GM19023 (cell line): ENCODE results near the gene ZNF738.
"Not testable (repeated sequence)": the region's sequence is repeated elsewhere in the genome, so short reads cannot be mapped to it uniquely, and the experiment has no call there.

Experiments used
- ATAC-seq: cut with Tn5 transposase; IDR thresholded peaks from one replicate; pipeline ENCODE4 v1.9.1; 2021; ENCODE audit warnings: mild to moderate bottlenecking, moderate library complexity; ENCODE audit not compliant: unreplicated experiment

Gene ZNF738

DNA sequence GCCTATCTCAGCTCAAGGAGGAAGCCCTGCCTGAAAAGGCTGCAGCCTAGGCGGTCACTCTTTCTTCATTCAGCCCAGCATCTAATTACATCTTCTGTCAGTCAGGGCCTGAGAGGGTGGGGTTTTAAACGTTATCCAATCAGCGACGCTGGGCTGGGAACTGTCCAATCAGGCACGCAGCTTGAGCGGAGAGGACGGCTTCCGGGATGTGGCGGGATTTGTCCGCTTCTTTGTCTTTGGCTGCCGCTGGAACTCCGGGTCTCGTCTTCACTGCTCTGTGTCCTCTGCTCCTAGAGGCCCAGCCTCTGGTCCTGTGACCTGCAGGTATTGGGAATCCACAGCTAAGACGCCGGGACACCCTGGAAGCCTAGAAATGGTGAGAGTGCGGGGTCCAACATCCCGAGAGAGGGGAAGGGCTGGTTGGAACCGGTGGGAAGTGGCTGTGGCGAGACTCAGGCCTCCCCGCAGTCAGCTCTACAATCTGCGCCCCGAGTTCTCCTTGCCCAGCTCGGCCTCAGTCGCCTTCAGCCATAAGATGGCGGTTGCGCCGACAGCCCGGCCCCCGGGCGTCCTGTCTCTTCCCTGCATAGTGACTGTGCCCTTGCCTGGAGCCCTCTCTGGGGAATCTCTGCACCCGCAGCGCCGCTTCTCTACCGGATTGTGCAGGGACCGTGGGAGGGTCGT, at the start of gene ZNF738:
Gene ZNF738, plus strand, starts transcription at position 233 of the 684 bp plus-strand sequence. Its CDS starts 141 bp downstream, at position 374.
- ATAC-seq, result peak; percentile 95

DNA sequence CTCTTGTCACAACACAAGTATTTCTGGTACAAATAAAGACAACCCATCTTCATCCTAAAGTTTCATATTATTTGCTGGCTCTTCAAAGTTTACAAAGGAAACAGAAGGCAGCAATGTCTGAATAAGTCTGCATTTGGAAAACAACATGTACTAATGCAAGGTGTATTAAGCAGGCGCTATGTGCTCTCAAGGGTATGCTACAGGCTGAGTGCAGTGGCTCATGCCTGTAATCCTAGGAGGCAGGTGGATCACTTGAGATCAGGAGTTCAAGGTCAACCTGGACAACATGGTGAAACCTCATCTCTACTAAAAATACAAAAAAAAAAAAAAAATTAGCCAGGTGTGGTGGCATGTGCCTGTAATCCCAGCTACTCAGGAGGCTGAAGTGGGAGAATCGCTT, 46.0 kb upstream of the ZNF738 start:
- ATAC-seq, result not testable (repeated sequence)

DNA sequence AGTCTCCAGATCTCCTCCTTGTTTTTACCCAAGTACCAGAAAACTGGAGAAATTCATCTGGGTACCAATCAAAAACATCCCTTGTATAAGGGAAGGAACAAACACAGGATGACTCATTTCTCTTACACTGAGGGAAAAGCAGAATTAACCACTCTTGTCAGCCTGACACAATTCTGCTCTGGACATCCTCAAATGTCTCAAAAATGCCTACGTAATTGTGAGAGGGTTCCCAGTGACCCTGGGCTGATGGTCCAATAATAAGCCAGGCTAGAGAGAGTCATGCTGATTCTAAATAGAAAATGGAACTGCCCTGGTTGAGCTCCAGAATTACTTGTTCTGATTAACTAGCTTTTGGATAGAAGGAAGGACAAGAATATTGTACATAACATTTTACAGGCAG, 44.1 kb upstream of the ZNF738 start:
- ATAC-seq, result no peak

DNA sequence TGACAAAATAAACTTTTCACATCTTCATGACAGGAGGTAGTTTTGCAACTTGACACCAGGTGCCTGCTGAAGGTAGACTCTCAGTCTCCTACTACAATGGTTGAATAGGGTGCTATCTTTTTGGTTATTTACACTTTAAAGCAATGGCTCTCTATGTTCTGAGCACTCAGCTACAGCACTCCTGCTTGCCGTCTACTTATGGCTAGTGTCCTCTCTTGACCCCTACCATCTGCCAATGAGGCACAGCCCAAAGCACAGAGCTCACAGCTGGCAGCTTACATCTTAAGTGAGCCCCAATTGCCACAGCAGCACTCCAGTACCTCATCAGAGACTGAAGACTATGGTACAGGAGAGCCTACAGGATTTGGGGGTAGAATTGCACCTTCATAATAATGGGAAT, 41.0 kb upstream of the ZNF738 start:
- ATAC-seq, result no peak

DNA sequence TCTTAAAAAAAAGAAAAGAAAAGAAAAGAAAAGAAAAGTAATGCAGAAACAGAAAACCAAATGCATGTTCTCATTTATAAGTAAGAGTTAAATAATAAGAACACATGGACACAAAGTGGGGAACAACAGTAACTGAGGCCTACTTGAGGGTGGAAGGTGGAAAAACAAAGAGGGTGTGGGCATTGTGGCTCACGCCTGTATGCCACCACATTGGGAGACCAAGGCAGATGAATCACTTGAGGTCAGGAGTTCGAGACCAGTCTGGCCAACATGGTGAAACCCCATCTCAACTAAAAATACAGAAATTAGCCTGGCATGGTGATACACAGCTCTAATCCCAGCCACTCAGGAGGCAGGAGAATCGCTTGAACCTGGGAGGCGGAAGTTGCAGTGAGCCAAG, 37.7 kb upstream of the ZNF738 start:
- no peak for ATAC-seq

DNA sequence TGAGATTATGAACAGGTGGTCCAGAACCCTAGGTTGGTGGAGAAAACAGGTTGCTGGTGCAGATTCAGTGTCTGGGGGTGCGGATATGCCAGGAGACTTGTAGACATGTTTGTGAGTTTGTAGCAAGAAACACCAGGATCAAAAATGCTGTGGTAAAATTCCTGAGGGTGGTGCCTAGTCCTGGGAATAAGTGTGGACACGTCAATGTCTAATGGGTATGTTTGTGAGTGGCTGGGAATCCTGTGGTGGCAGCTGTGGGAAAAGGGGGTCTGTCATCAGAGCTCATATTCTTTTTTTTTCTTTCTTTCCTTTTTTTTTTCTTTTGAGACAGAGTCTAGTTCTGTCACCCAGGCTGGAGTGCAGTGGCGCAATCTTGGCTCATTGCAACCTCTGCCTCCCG, 36.8 kb upstream of the ZNF738 start:
- no peak for ATAC-seq

DNA sequence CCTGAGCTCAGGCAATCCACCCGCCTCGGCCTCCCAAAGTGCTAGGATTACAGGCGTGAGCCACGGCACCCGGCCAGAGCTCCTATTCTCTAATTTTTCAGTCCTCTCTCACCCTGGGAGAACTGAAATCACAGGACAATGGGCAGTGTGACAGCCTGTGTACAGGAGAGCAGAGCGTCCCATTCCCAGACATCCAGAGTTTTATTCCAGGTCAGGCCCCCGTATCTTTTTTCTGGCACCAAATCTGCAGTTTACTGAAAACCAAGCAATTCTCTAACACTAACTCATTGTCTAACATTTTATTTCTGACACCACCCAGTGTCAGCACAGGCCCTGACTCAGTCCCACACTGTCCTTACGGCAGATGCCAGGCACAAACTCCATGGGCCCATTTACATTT, 36.3 kb upstream of the ZNF738 start:
- no peak for ATAC-seq

DNA sequence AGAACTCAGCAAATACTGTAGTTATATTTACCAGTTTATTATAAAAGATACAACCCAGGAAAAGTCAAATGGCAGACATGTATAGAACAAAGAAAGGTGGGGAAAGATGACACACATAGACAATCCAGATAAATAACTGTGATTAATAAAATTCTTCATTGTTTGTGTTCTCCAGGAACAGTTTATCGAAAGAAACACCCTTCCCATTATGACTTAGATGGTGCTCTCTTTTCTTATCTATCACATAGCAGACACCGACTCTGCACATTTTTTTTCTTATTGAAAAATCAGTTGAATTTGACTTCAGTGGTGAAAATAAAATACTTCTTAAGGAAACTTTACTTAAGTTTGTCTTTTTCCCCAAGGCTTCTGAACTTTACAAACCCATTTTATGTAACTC, 35.8 kb upstream of the ZNF738 start:
- ATAC-seq, result no peak

DNA sequence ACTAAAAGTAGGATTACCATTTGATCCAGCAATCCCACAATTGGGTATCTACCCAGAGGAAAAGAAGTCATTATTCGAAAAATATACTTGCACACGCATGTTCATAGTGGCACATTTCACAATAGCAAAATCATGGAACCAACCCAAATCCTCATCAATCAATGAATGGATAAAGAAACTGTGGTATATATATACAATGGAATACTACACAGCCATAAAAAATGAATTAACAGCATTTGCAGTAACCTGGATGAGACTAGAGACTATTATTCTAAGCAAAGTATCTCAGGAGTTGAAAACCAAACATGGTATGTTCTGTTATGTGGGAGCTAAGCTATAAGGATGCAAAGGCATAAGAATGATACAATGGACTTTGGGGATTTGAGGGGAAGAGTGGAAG, 32.6 kb upstream of the ZNF738 start:
- no peak for ATAC-seq

DNA sequence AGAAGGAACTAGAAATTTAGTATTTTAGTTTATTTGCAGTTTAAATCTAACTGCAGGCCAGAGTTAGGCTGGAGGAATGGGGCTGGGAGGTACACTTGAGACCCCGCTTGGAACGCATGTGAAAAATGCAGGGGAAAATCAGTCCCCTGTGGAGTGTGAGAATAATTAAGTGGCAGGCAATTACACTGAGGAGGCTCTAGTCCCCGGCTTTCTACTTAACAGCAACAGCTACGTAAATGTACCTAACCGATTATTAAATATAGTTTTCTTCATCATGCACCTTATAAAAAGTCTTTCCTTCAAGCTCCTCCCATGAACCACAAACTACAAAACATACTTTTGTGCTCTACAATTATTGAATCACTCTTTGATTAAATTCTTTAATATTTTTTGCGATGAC, 30.4 kb upstream of the ZNF738 start:
- no peak for ATAC-seq

DNA sequence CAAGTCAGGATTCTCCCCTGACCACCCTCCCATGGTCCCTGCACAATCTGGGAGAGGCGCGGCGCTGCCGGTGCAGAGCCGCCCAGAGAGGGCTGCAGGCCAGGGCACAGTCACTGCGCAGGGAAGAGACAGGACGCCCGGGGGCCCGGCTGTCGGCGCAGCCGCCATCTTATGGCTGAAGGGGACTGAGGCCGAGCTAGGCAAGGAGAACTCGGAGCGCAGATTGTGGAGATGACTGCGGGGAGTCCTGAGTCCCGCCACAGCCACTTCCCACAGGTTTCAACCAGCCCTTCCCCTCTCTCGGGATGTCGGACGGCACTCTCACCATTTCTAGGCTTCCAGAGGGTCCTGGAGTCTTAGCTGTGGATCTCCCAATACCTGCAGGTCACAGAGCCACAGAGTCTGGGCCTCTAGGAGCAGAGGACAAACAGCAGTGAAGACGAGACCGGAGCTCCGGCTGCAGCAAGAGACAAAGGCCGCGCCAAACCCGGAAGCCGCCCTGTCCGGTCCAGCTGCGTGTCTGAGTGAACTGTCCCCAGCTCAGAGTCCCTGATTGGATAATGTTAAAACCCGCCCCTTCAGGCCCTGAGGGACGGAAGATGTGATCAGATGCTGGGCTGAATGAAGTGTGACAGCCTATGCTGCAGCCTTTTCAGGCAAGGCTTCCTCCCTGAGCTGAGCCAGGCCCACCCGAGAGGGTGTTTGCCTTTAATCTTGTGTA, 29.8 kb upstream of the ZNF738 start, which contains the start of gene ZNF708:
Gene ZNF708, minus strand, starts transcription at position 526 of the 721 bp plus-strand sequence. Its CDS starts 198 bp downstream, at position 328.
- ATAC-seq, result peak; percentile 99

DNA sequence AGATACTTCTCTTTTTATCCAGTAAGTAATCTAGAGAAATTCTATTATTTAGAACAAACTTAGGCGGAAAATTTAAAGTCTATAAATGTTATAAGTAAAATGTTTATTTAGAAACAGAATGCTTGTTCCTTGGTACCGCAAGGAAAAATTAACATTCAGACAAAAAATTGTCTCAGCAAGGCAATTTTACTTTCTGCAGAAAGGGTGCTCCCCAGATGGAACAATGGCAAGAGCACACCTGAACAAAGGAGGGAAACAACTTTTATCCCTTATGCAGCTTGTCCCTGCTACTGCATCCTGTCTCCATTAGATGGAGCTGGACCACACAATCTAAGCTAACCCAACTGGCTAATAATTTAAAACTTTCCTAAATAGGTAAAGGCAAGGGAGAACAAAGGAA, 23.1 kb upstream of the ZNF738 start:
- no peak for ATAC-seq

DNA sequence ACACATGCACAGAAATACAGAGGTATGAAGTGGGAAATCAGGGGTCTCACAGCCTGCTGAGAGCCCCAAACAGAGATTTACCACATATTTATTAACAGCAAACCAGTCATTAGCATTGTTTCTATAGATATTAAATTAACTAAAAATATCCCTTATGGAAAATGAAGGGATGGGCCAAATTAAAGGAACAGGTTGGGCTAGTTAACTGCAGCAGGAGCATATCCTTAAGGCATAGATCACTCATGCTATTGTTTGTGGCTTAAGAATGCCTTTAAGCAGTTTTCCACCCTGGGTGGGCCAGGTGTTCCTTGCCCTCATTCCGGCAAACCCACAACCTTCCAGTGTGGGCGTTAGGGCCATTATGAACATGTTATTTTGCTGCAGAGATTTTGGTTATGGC, 14.0 kb upstream of the ZNF738 start:
- not testable (repeated sequence) for ATAC-seq

DNA sequence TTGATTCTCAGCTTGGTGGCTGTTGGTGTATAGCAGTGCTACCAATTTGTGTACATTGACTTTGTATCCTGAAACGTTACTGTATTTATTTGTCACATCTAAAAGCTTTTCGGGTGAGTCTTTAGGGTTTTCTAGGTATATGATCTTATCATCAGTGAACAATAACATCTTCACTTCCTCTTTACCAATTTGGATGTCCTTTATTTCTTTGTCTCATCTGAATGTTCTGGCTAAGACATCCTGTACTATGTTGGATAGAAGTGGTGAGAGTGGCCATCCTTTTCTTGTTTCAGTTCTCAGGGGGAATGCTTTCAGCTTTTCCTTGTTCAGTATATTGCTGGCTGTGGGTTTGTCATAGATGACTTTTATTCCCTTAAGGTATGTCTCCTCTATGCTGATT, 6.0 kb upstream of the ZNF738 start:
- ATAC-seq, result no peak

DNA sequence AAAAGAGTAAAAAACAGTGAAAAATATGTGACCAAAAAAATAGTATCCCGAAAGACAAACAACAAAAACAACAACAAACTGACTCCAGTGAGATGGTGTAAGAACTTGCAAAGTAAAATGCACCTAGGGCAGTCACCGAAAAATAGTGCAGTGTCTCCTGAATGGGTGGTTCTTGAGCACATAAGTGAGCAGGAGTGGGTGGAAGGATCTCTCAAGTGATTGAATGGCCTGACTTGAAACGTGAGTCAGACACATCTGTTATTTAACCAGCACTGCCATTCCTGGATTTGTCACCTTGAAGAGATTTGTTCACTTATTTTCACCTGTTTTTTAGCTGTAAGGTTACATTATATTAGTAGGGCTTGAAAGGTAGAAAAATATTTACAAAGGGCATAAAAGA, 3.5 kb downstream of the ZNF738 start:
- no peak for ATAC-seq

DNA sequence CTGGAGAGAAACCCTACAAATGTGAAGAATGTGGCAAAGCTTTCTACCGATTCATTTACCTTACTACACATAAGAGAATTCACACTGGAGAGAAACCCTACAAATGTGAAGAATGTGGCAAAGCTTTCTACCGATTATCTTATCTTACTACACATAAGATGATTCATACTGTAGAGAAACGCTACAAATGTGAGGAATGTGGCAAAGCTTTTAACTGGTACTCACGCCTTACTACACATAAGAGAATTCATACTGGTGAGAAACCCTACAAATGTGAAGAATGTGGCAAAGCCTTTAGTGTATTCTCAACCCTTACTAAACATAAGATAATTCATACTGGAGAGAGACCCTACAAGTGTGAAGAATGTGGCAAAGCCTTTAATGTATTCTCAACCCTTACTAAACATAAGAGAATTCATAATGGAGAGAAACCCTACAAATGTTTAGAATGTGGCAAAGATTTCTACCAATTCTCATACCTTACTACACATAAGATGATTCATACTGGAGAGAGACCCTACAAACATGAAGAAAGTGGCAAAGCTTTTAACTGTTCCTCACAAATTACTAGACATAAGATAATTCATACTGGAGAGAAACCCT, 25.3 kb downstream of the ZNF738 start:
- no peak for ATAC-seq

DNA sequence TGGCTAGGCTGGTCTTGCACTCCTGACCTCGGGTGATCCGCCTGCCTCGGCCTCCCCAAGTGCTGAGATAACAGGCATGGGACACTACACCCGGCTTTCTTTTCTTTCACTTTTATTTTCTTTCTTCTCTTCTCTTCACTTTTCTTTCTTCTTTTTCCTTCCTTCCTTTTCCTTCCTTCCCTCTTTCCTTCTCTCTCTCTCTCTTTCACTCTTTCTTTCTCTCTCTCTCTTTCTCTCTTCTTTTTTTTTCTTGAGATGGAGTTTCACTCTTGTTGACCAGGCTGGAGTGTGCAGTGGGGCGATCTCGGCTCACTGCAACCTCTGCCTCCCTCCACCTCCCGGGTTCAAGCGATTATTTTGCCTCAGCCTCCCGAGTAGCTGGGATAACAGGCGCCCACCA, 37.3 kb downstream of the ZNF738 start:
- no peak for ATAC-seq

DNA sequence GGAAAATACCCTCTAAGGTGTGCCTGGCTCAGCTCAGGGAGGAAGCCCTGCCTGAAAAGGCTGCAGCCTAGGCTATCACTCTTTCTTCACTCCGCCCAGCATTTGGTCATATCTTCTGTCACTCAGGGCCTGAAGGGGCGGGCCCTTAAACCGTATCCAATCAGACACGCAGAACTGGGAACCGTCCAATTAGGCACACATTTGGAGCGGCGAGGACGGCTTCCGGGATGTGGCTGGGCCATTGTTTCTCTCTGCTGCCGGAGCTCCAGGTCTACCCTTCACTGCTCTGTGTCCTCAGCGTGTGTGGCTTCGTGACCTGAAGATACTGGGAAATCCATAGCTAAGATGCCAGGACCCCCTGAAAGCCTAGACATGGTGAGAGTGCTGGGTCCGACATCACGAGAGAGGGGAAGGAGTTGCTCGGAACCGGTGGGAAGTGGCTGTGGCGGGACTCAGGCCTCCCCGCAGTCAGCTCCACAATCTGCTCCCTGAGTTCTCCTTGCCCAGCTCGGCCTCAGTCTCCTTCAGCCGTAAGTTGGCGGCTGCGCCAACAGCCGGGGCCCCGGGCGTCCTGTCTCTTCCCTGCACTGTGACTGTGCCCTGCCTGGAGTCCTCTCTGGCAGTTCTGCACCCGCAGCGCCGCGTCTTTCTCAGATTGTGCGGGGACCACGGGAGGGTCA, 38.2 kb downstream of the ZNF738 start, which contains the start of gene ZNF493:
Gene ZNF493, plus strand, starts transcription at position 241 of the 680 bp plus-strand sequence. Its CDS starts 105 bp downstream, at position 346.
- peak; percentile 100 for ATAC-seq

DNA sequence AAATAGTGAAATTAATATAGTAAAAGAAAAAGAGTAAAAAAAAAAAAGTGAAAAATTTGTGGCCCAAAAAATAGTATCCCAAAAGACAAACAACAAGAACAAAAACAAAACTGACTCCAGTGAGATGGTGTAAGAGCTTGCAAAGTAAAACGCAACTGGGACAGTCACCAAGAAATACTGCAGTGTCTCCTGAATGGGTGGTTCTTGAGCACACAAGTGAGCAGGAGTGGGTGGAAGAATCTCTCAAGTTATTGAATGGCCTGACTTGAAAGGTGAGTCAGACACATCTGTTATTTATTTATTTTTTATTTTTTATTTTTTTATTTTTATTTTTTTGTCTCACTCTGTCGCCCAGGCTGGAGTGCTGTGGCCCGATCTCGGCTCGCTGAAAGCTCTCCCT, 40.1 kb downstream of the ZNF738 start:
- ATAC-seq, result no peak

DNA sequence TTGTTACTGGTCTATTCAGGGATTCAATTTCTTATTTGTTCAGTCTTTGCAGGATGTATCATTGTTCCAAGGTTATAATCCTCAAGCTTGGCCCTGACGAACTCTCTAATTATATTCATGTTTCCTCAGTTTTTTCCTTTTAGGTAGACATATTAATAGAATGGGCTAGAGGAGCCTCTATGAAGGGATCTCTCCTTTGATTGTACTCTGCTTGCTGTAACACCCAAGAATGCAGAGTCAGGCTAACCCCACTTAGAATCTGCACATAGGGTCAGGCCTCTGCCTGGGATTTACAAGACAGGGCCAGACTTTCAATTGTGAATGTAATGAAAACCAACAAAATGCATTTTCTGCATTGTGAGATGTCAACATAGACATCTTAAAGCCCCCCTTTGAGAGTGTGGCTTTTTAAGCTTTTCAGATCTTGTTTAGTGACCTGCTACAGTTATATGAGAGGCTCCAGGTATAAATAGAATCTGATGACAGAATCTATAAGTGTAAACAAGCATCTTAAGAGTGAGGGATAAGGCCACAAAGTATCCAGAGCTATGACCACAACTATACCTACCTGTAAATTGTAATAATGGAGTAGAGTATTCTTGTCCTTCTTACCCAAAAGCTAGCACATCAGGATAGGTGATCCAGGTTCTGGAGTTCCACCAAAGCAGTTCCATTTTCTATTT, 43.6 kb downstream of the ZNF738 start:
- ATAC-seq, result no peak

DNA sequence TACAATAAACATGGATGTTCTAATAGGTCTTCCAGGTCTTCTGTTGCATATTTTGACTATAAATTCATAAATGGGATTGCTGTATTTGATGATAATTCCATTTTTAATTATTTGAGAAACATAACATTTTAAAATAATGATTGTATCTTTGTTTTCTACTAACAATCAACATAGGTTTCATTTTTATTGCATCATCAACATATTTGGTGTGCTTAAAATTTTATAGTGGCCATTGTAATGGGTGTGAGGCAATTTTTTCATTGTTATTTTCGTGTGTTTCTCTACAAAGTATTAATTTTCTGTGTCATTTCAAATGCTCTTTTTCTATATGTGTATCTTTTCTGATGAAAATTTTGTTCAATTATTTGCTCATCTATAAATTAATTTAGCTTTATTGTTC, 51.4 kb downstream of the ZNF738 start:
- no peak for ATAC-seq
